Activated CD4-positive, alpha-beta memory T cell treated with anti-CD3 and anti-CD28 coated beads for 36 hours (primary cell): ENCODE data around the gene UQCR11. TPM values are rescaled to one million over a fixed set of nuclear protein-coding genes. Genes with fewer than 3 reads are reported as not detected.

Experiments
- CTCF ChIA-PET: fragments of 350-600 bp; sonication (Branson Sonifier 250); formaldehyde crosslinking; loops from one replicate; lab custom pipeline; 2021; ENCODE audit warnings: antibody characterized with exemption, inconsistent platforms; lab: Charles Lee
- POLR2A ChIA-PET: fragments of 350-600 bp; sonication (Branson Sonifier 250); formaldehyde crosslinking; loops from one replicate; lab custom pipeline; 2021; ENCODE audit warnings: antibody characterized with exemption; lab: Charles Lee
- DNase-seq: peaks from one replicate; pipeline ENCODE4 v3.0.0-alpha.2; 2020
- H3K27ac Mint-ChIP-seq: one replicate; pipeline ENCODE4 v1.8.0; 2021; ENCODE audit warnings: mixed read lengths
- H3K27me3 Mint-ChIP-seq: one replicate; pipeline ENCODE4 v1.8.0; 2021; ENCODE audit warnings: mixed read lengths
- H3K36me3 Mint-ChIP-seq: one replicate; pipeline ENCODE4 v1.8.0; 2021; ENCODE audit warnings: mixed read lengths
- H3K4me1 Mint-ChIP-seq: one replicate; pipeline ENCODE4 v1.8.0; 2021; ENCODE audit warnings: low read depth, mixed read lengths
- H3K4me3 Mint-ChIP-seq: one replicate; pipeline ENCODE4 v1.8.0; 2021; ENCODE audit warnings: mild to moderate bottlenecking, mixed read lengths
- H3K9me3 Mint-ChIP-seq: one replicate; pipeline ENCODE4 v1.8.0; 2021; ENCODE audit warnings: mixed read lengths
- intact Hi-C: fragments of 100-400 bp; cut with micrococcal nuclease; formaldehyde crosslinking; loops from one replicate; pipeline ENCODE4 v1.15.1; 2023
- total RNA-seq, 2 experiments: library from RNA; stranded (reverse); gene quantifications; one replicate each; pipeline ENCODE4 v1.2.3, GENCODE V29; 2021

UQCR11 gene
- total RNA-seq, 2 experiments from 2014 or later, result 266 to 277 TPM

DNA sequence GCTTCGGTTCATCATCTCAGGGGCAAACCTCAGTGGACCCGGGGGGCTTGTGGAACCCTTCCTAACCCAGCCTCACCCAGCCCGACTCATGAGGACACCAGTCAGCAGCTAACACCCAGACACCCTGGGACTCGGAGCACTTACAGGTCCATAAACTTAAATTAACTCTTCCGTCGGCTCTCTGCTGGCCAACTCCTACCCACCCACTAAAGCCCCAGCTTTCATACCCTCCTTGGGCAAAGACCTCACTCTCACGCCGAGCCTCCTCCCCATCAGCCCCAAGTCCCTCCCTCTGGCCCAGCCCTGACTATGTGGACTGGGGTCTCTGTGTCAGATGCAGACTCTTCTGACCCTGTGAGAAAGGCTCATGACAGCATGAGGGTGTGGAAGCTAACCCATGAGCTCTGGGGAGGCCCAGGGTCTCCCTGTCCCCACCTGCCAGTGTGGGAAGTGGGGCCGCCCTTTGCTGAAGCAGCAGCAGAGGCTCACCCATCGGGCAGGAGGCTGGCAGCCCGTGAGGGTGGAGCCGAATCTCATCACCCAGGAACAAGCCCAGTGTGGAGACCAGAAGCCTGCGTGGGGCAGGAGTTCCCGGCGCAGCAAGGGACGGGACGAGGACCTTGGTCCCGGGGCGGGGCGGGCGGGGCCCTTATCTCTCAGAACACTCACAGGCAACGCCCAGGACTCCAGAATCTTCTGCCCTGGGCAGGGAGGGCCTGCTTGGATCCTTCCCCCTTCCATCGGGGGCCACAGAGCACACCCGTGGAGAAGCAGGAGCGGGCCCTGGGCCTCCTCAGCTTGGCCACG, 27.4 kb upstream of the UQCR11 start:
- H3K4me3 Mint-ChIP-seq, result no peak overlapping the region
- CTCF ChIA-PET, result no interaction called here
- DNase-seq, result no peak
- intact Hi-C loops, result no loop called here
- POLR2A ChIA-PET, result no interaction called here
- no peaks in the 10 kb centered on the region for H3K4me1 Mint-ChIP-seq
- H3K27ac Mint-ChIP-seq, result no peak overlapping the region
- H3K36me3 Mint-ChIP-seq, result peaks cover 8% of the 10 kb centered on the region
- no peaks in the 10 kb centered on the region for H3K9me3 Mint-ChIP-seq
- no peaks in the 10 kb centered on the region for H3K27me3 Mint-ChIP-seq

DNA sequence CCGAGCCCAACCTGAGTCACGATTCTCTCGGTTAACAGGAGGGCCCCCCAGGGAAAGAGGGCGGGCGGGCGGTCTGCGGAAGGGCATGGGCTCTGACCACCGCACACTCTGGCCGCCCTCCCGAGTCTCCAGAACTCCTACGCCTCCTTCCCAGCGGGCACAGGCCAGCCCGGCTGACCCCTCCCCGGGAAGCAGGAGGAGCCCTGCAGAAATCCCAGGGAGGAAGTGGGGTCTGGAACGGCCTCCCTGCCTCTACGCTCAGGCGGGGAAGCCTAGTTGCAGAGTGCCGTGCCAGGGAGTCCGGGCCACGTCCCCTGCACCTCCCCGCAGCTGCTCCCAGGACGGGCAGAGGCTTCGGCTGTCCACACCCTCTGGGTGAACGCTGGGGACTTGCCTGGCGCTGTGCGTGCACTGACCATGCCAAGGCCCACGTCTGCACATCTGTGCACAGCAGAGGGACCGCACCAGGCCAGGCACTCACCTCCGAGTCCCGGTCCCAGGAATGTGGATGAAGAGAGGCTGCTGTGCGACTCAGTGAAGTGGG, 26.4 kb upstream of the UQCR11 start:
- H3K4me1 Mint-ChIP-seq, result no peaks in the 10 kb centered on the region
- no peak for DNase-seq
- CTCF ChIA-PET, result no interaction called here
- no peak overlapping the region for H3K4me3 Mint-ChIP-seq
- intact Hi-C loops, result no loop called here
- peaks cover 8% of the 10 kb centered on the region for H3K36me3 Mint-ChIP-seq
- POLR2A ChIA-PET, result no interaction called here
- H3K27ac Mint-ChIP-seq, result no peak overlapping the region
- no peaks in the 10 kb centered on the region for H3K27me3 Mint-ChIP-seq
- no peaks in the 10 kb centered on the region for H3K9me3 Mint-ChIP-seq

DNA sequence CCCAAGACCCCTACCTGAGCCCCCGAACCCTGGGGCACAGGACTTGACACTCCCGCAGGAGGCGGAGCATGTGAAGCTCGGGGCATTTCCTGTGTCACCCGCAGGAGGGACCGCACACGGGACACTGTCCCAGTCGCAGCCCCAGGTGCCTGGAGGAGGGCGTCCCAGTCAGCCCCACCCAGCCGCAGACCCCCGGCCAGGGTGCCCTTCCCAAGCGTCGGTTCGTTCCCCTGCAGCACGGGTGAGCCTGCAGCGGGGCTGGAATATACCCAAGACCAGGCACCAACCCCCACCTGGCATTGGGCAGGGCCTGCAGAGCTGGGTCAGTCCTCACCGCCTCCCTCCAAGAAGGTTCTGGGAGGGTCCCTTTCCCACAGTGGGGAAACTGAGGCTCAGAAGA, 25.5 kb upstream of the UQCR11 start:
- intact Hi-C loops, result no loop called here
- CTCF ChIA-PET, result no interaction called here

DNA sequence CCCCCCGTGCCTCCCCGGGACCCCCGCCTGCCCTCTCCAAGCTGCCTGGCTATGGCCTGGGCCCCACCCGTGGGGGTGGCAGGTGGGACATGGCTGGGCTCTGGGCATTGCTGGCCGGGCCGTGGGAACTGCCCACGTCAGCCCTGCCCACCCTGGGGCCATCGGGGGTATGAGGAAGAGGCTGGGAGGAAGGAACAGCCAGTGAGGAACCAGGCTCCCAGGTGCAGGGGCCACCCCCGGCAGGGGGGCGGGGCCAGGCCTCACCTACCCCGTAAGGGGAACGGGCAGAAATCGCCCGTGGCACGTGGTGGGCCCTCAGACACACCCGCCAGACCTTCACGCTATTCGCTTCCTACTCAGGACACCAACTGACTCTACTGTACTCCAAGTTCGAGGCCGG, 24.8 kb upstream of the UQCR11 start:
- POLR2A ChIA-PET, result no interaction called here

More for the DNA sequence above, 25.5 kb upstream of the UQCR11 start:
- no peaks in the 10 kb centered on the region for H3K9me3 Mint-ChIP-seq
- H3K36me3 Mint-ChIP-seq, result peaks cover 10% of the 10 kb centered on the region
- DNase-seq, result no peak
- H3K27ac Mint-ChIP-seq, result no peak overlapping the region
- no peaks in the 10 kb centered on the region for H3K4me1 Mint-ChIP-seq
- no peak overlapping the region for H3K4me3 Mint-ChIP-seq
- POLR2A ChIA-PET, result no interaction called here
- no peaks in the 10 kb centered on the region for H3K27me3 Mint-ChIP-seq

DNA sequence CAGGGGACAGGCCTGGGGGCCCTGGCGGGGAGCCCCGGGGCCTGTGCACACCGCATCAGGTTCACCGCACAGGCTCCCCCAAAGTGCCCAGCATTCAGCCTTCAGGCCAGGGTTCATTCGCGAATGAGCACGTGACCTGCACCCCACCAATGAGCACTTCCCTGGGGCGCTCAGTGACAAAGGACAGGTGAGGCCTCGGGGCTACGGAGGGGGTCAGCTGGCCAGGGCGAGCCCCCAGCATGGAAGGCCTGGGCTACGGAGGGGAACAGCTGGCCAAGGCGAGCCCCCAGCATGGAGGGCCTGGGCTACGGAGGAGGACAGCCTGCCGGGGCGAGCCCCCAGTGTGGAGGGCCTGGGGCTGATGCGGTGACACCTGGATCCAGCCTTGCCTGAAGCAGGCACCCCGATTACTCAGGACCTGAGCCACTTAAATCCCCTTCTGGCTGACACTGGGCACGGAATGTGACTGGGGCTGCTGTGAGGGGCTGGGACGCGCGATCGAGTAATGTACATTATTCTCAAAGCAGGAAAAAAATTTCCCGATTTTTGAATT, 24.1 kb upstream of the UQCR11 start:
- ChIA-PET CTCF (no interaction called here), POLR2A (no interaction called here)
- no peaks in the 10 kb centered on the region for H3K9me3 Mint-ChIP-seq
- H3K4me1 Mint-ChIP-seq, result no peaks in the 10 kb centered on the region
- no peak overlapping the region for H3K4me3 Mint-ChIP-seq
- no peak overlapping the region for H3K27ac Mint-ChIP-seq
- intact Hi-C loops, result no loop called here
- DNase-seq, result no peak
- H3K27me3 Mint-ChIP-seq, result no peaks in the 10 kb centered on the region
- peaks cover 8% of the 10 kb centered on the region for H3K36me3 Mint-ChIP-seq

More for the DNA sequence above, 24.8 kb upstream of the UQCR11 start:
- CTCF ChIA-PET, result no interaction called here
- no peak overlapping the region for H3K4me3 Mint-ChIP-seq
- intact Hi-C loops, result no loop called here
- H3K9me3 Mint-ChIP-seq, result no peaks in the 10 kb centered on the region
- H3K27me3 Mint-ChIP-seq, result no peaks in the 10 kb centered on the region
- H3K36me3 Mint-ChIP-seq, result peaks cover 4% of the 10 kb centered on the region
- DNase-seq, result no peak
- H3K4me1 Mint-ChIP-seq, result no peaks in the 10 kb centered on the region
- no peak overlapping the region for H3K27ac Mint-ChIP-seq

DNA sequence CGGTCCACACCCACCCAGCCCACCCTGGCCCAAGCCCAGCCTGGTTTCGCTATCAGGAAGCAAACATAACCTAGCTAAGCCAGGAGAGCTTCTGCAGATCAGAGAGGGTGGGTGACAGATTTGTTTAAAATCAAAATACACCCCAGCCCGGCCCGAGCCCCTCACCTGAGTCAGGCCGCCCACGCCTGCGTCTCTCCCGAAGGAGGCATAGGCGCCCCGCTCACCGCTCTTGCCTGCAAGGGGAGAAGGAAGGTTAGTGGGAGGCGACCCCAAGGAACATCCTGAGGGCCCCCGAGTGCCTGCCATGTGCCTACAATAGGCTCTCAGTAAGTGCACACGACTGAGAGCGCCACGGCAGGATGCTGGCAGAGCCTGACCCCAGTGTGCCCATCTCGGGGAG, 21.9 kb upstream of the UQCR11 start:
- H3K4me3 Mint-ChIP-seq, result no peak overlapping the region
- intact Hi-C loops, result no loop called here
- H3K27ac Mint-ChIP-seq, result no peak overlapping the region
- ChIA-PET CTCF (interaction anchor here (0.6 kb wide), 1 partner anchor 43 kb away, joined by 3 read pairs; no protein-coding TSS in a partner anchor), POLR2A (no interaction called here)
- no peak for DNase-seq
- H3K9me3 Mint-ChIP-seq, result no peaks in the 10 kb centered on the region
- peaks cover 8% of the 10 kb centered on the region for H3K36me3 Mint-ChIP-seq
- H3K4me1 Mint-ChIP-seq, result no peaks in the 10 kb centered on the region
- H3K27me3 Mint-ChIP-seq, result no peaks in the 10 kb centered on the region

DNA sequence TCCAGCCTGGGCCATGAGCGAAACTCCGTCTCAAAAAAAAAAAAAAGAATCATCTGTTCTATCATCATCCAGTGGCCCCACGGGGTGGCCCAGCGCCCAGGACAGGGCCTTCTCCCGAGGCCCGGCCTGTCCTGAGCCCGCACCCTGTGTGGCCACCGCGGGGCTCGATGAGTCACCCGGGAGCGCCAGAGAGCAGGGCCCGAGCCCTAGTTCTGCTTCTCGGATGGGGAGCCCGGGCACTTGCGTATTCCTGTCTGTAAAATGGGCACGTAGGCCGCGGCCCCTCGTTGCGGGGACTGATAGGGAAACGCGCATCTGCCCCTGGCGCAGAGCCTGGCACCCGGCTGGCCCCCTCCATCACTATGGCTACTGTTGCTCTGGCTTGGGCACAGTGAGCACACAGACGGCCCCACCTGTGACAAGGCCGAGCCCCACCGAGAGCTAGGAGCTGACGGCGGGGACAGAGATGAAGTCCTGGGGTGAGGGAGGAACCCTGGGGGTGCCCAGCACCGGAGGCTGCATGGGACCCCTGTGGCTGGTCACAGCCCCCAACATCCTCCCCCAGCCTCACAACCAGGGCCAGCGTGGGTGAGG, 21.3 kb upstream of the UQCR11 start:
- no peak overlapping the region for H3K27ac Mint-ChIP-seq
- H3K36me3 Mint-ChIP-seq, result peaks cover 8% of the 10 kb centered on the region
- H3K9me3 Mint-ChIP-seq, result no peaks in the 10 kb centered on the region
- H3K4me3 Mint-ChIP-seq, result no peak overlapping the region
- ChIA-PET POLR2A (no interaction called here), CTCF (interaction anchor here (0.6 kb wide), 1 partner anchor 44 kb away, joined by 3 read pairs; no protein-coding TSS in a partner anchor)
- intact Hi-C loops, result no loop called here
- H3K4me1 Mint-ChIP-seq, result no peaks in the 10 kb centered on the region
- no peak for DNase-seq
- no peaks in the 10 kb centered on the region for H3K27me3 Mint-ChIP-seq

DNA sequence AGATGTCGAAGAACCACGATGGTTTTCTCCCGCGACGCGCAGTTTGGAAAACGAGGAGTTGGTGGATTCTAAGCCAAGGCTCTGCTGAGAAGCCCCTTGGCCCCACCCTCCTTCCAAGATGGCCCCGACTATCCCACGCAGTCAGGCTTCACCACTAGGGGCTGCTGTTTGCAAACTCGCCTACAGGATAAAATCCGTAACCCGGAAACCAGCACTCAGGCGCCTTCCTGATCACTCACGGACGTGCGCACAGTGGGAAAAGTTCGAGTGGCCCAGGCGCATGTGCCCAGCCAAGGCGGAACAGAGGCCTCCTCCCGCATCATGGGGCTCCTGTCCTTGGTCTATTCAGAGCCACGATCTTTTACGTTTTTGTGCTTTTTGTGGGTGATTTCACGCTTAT, 19.2 kb upstream of the UQCR11 start:
- no peaks in the 10 kb centered on the region for H3K9me3 Mint-ChIP-seq
- DNase-seq, result peak; percentile 65
- H3K27me3 Mint-ChIP-seq, result no peaks in the 10 kb centered on the region
- peaks cover 8% of the 10 kb centered on the region for H3K36me3 Mint-ChIP-seq
- H3K27ac Mint-ChIP-seq, result no peak overlapping the region
- ChIA-PET POLR2A (no interaction called here), CTCF (interaction anchor here (0.8 to 1.8 kb wide), 3 partner anchors 16 to 48 kb away, joined by 3 to 4 read pairs (median 4); partner anchors contain the start of gene MBD3)
- intact Hi-C loops, result no loop called here
- no peak overlapping the region for H3K4me3 Mint-ChIP-seq
- H3K4me1 Mint-ChIP-seq, result no peaks in the 10 kb centered on the region

DNA sequence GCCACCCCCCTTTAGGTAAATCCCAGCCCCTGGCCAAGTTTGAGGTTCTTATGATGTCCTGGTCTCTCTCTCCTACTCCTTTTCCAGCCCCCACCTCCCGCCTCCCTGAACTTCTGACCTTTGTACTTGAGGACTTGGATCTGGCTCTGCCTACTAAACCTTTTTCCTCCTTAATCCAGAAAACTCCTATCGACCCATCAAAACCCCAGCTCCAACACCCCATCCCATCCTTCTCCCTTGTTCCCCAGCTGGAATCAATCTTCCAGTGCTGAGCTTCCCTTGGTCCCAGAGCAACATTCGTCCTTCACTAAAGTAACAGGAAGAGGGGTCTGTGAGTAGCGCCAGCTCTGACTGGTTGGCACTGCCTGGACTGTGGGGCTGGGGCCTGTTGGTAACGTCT, 17.3 kb upstream of the UQCR11 start:
- ChIA-PET CTCF (no interaction called here), POLR2A (no interaction called here)
- no peak overlapping the region for H3K4me3 Mint-ChIP-seq
- H3K4me1 Mint-ChIP-seq, result peaks cover 5% of the 10 kb centered on the region
- no peak overlapping the region for H3K27ac Mint-ChIP-seq
- no peaks in the 10 kb centered on the region for H3K9me3 Mint-ChIP-seq
- intact Hi-C loops, result no loop called here
- DNase-seq, result no peak
- H3K36me3 Mint-ChIP-seq, result peaks cover 13% of the 10 kb centered on the region
- no peaks in the 10 kb centered on the region for H3K27me3 Mint-ChIP-seq

DNA sequence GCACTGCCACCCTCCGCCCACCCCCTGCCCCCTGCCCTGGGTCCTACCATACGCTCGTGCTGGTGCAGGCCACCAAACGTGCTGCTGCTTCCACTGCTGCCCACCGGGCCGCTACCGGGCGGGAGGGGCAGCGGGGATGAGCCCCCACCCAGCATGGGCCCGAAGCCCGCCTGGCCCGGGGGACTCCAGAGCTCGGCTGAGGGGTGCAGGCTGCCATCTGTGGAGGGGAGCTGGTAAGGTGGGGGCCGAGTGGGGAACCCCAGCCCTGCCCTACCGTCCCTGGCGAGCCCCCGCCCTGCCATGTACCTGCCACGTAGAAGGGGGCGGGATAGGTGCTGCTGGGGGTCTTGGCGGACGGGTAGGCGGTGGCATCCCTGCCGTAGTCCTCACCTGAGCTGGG, 16.7 kb upstream of the UQCR11 start:
- ChIA-PET CTCF (interaction anchor here (0.7 kb wide), 1 partner anchor 51 kb away, joined by 3 read pairs; no protein-coding TSS in a partner anchor), POLR2A (no interaction called here)
- H3K36me3 Mint-ChIP-seq, result peaks cover 13% of the 10 kb centered on the region
- H3K9me3 Mint-ChIP-seq, result no peaks in the 10 kb centered on the region
- H3K4me3 Mint-ChIP-seq, result no peak overlapping the region
- no peaks in the 10 kb centered on the region for H3K27me3 Mint-ChIP-seq
- intact Hi-C loops, result no loop called here
- H3K4me1 Mint-ChIP-seq, result peaks cover 10% of the 10 kb centered on the region
- DNase-seq, result no peak
- H3K27ac Mint-ChIP-seq, result no peak overlapping the region

DNA sequence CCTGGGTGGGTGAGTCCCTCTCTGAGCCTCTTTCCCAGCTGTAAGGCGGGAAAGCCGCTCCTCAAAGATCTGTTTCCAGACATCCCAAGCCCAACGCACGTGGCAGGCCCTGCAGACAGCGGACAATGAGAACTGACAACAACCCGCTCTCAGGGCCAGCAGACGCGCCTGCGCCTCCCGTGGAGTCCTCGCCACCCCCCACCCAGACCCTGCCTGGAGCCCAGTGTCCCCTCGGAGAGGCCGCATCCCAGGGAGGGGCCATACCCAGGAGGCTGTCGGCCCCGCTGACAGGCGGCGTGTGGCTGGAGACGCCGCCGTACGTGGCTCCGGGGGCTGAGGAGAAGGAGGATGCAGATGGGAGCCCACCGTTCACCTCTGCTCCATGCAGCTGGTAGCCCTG, 16.3 kb upstream of the UQCR11 start:
- intact Hi-C loops, result no loop called here
- no peak overlapping the region for H3K27ac Mint-ChIP-seq
- CTCF ChIA-PET, result interaction anchor here (0.7 kb wide), 1 partner anchor 51 kb away, joined by 3 read pairs; no protein-coding TSS in a partner anchor
- H3K4me1 Mint-ChIP-seq, result peaks cover 15% of the 10 kb centered on the region
- H3K36me3 Mint-ChIP-seq, result peaks cover 16% of the 10 kb centered on the region
- no peaks in the 10 kb centered on the region for H3K9me3 Mint-ChIP-seq
- no peak overlapping the region for H3K4me3 Mint-ChIP-seq
- POLR2A ChIA-PET, result no interaction called here
- no peaks in the 10 kb centered on the region for H3K27me3 Mint-ChIP-seq
- DNase-seq, result no peak

DNA sequence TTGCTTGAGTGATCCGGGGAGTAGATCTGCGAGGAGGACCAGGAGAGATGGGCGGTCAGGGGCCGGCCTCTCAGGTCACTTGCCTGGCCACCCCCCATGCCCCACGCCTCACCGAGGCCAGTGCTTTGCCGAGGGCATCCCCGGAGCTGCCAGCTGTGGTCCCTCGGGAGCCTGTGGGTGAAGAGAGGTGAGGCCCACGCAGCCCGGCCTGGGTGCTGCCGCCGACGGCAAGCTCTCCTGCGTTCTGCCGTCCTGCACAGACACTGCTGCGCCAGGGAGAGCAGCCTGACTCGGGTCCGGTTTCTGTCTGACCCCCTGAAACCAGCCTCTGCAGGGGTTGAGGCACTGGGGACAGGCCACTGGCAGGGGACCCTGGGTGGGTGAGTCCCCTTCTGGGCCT, 15.8 kb upstream of the UQCR11 start:
- no peaks in the 10 kb centered on the region for H3K9me3 Mint-ChIP-seq
- intact Hi-C loops, result no loop called here
- no peak for DNase-seq
- H3K4me1 Mint-ChIP-seq, result peaks cover 17% of the 10 kb centered on the region
- peaks cover 16% of the 10 kb centered on the region for H3K36me3 Mint-ChIP-seq
- H3K4me3 Mint-ChIP-seq, result no peak overlapping the region
- no peaks in the 10 kb centered on the region for H3K27me3 Mint-ChIP-seq
- H3K27ac Mint-ChIP-seq, result no peak overlapping the region
- ChIA-PET CTCF (no interaction called here), POLR2A (no interaction called here)
